Activated B cell treated with CpG ODN at 0.5 μM for 24 hours (primary cell): ENCODE data around the gene ITFG1. TPM values are rescaled to one million over a fixed set of nuclear protein-coding genes. Genes with fewer than 3 reads are reported as not detected.

Experiments
- ATAC-seq: fragments of 200-7000 bp; cut with Tn5 transposase; one replicate; pipeline ENCODE4 v1.10.0; 2021; ENCODE audit warnings: low read depth, mild to moderate bottlenecking, moderate library complexity
- CTCF ChIA-PET: fragments of 350-600 bp; sonication (Branson Sonifier 250); formaldehyde crosslinking; loops from one replicate; lab custom pipeline; 2021; ENCODE audit warnings: antibody characterized with exemption; lab: Charles Lee
- POLR2A ChIA-PET: fragments of 350-600 bp; sonication (Branson Sonifier 250); formaldehyde crosslinking; loops from one replicate; lab custom pipeline; 2021; ENCODE audit warnings: antibody characterized with exemption; lab: Charles Lee
- DNase-seq: peaks from one replicate; pipeline ENCODE4 v3.0.0; 2022
- H3K27ac Mint-ChIP-seq: one replicate; pipeline ENCODE4 v1.8.0; 2020; ENCODE audit warnings: mixed read lengths
- H3K27me3 Mint-ChIP-seq: one replicate; pipeline ENCODE4 v1.8.0; 2021; ENCODE audit warnings: mixed read lengths
- H3K36me3 Mint-ChIP-seq: one replicate; pipeline ENCODE4 v1.8.0; 2021; ENCODE audit warnings: low read depth, mixed read lengths
- H3K4me1 Mint-ChIP-seq: one replicate; pipeline ENCODE4 v1.8.0; 2021; ENCODE audit warnings: mixed read lengths
- H3K4me3 Mint-ChIP-seq: one replicate; pipeline ENCODE4 v1.8.0; 2020; ENCODE audit warnings: mild to moderate bottlenecking, mixed read lengths
- H3K9me3 Mint-ChIP-seq: one replicate; pipeline ENCODE4 v1.8.0; 2020; ENCODE audit warnings: mixed read lengths
- CTCF ChIP-seq: fragments of 200-600 bp; IDR thresholded peaks from one replicate; pipeline ENCODE4 v1.8.0; 2022; ENCODE audit warnings: antibody characterized with exemption, mild to moderate bottlenecking
- intact Hi-C: fragments of 100-400 bp; cut with micrococcal nuclease; formaldehyde crosslinking; loops from one replicate; pipeline ENCODE4 v1.15.1; 2024
- total RNA-seq: library from RNA; stranded (reverse); gene quantifications from 2 replicates; pipeline ENCODE4 v1.2.3, GENCODE V29; 2022

The ITFG1 gene
- total RNA-seq, 1 donor from 2014 or later, result 30.9 TPM

- Mint-ChIP-seq H3K4me1 (peaks cover 62% of the 10 kb centered on the region), H3K27me3 (no peaks in the 10 kb centered on the region), H3K27ac (peak overlapping the region; percentile 96), H3K36me3 (peaks cover 42% of the 10 kb centered on the region), H3K9me3 (no peaks in the 10 kb centered on the region), H3K4me3 (peak overlapping the region; percentile 98)
- TF ChIP-seq CTCF, result no peak
- CTCF ChIA-PET, result interaction anchor here (1.2 to 2.6 kb wide), 3 partner anchors 33 to 595 kb away, joined by 3 to 15 read pairs (median 5); partner anchors contain the start of gene NETO2
- POLR2A ChIA-PET, result interaction anchor here (0.6 to 4.5 kb wide), 11 partner anchors 11 to 576 kb away, joined by 3 to 97 read pairs (median 7); partner anchors contain the start of gene GPT2
- ATAC-seq (no peak), DNase-seq (no peak)
- intact Hi-C loops, result loop anchor here (2.0 to 10.0 kb wide), 6 partner anchors 114 to 776 kb away; partner anchors contain the start of genes NETO2, ORC6 and VPS35
These were observed 528 bp downstream of the ITFG1 start for GRCh38 chr16:47460359-47460710.

GRCh38 chr16:47459603-47460002 lies 1.3 kb downstream of the ITFG1 start:
- TF ChIP-seq CTCF, result no peak
- Mint-ChIP-seq H3K4me1 (peaks cover 57% of the 10 kb centered on the region), H3K27ac (peak overlapping the region; percentile 96), H3K4me3 (peak overlapping the region; percentile 98), H3K27me3 (no peaks in the 10 kb centered on the region), H3K9me3 (no peaks in the 10 kb centered on the region), H3K36me3 (peaks cover 44% of the 10 kb centered on the region)
- intact Hi-C loops, result loop anchor here (2.0 to 10.0 kb wide), 6 partner anchors 115 to 775 kb away; partner anchors contain the start of genes NETO2, ORC6 and VPS35
- no peak for ATAC-seq
- DNase-seq, result no peak
- CTCF ChIA-PET, result no interaction called here
- POLR2A ChIA-PET, result interaction anchor here (0.8 to 4.5 kb wide), 2 partner anchors 34 to 576 kb away, joined by 3 to 97 read pairs; partner anchors contain the start of gene GPT2

- Mint-ChIP-seq H3K27ac (peak overlapping the region; percentile 16), H3K36me3 (peaks cover 44% of the 10 kb centered on the region), H3K4me1 (peaks cover 44% of the 10 kb centered on the region), H3K9me3 (no peaks in the 10 kb centered on the region), H3K4me3 (no peak overlapping the region), H3K27me3 (no peaks in the 10 kb centered on the region)
- DNase-seq (no peak), ATAC-seq (no peak)
- ChIA-PET CTCF (no interaction called here), POLR2A (no interaction called here)
- TF ChIP-seq CTCF, result no peak
- intact Hi-C loops, result no loop called here
These were observed 2.5 kb downstream of the ITFG1 start for GRCh38 chr16:47458331-47458730.

- ChIA-PET POLR2A (interaction anchor here (1.5 kb wide), 1 partner anchor 11 kb away, joined by 13 read pairs; the partner anchor contains the start of genes ITFG1 and PHKB), CTCF (no interaction called here)
- Mint-ChIP-seq H3K4me3 (no peak overlapping the region), H3K27me3 (no peaks in the 10 kb centered on the region), H3K9me3 (no peaks in the 10 kb centered on the region), H3K27ac (no peak overlapping the region), H3K4me1 (peaks cover 4% of the 10 kb centered on the region), H3K36me3 (peaks cover 71% of the 10 kb centered on the region)
- DNase-seq (no peak), ATAC-seq (no peak)
- intact Hi-C loops, result no loop called here
- no peak for TF ChIP-seq CTCF
These were observed 11.1 kb downstream of the ITFG1 start for GRCh38 chr16:47449788-47450187.

- no peak for DNase-seq
- ChIA-PET CTCF (no interaction called here), POLR2A (interaction anchor here (1.5 kb wide), 1 partner anchor 12 kb away, joined by 13 read pairs; the partner anchor contains the start of genes ITFG1 and PHKB)
- no peak for ATAC-seq
- Mint-ChIP-seq H3K4me1 (peaks cover 4% of the 10 kb centered on the region), H3K4me3 (no peak overlapping the region), H3K27me3 (no peaks in the 10 kb centered on the region), H3K27ac (no peak overlapping the region), H3K9me3 (no peaks in the 10 kb centered on the region), H3K36me3 (peaks cover 69% of the 10 kb centered on the region)
- intact Hi-C loops, result no loop called here
- TF ChIP-seq CTCF, result no peak
These were observed 11.9 kb downstream of the ITFG1 start for GRCh38 chr16:47448830-47449575.
